OCI-LY3 (cell line): Measurements from ENCODE around the gene STX4.

Experiments
- H2AFZ ChIP-seq: fragments of 200-600, 300-600 bp; shearing (Covaris generic); 2 replicates; pipeline ENCODE4 v1.6.0; 2014; ENCODE audit warnings: antibody characterized with exemption, low read depth, low read length
- H3K27ac ChIP-seq: fragments of 200-600, 300-600 bp; sonication (generic); 2 replicates; pipeline ENCODE4 v1.5.1; 2014; ENCODE audit warnings: mild to moderate bottlenecking, low read length, moderate library complexity, mixed read lengths
- H3K27me3 ChIP-seq: fragments of 200-600, 300-600 bp; sonication (generic); 2 replicates; pipeline ENCODE4 v1.6.1; 2014; ENCODE audit warnings: low read depth, low read length, mixed read lengths
- H3K36me3 ChIP-seq: fragments of 200-600, 300-600 bp; sonication (generic); replicated peaks from 2 replicates; pipeline ENCODE3; 2014; ENCODE audit warnings: low read depth, low read length, mixed read lengths
- H3K4me1 ChIP-seq: fragments of 300-600, 200-600 bp; sonication (generic); 2 replicates; pipeline ENCODE4 v1.6.1; 2014; ENCODE audit warnings: low read length, mixed read lengths
- H3K4me2 ChIP-seq: fragments of 200-600, 300-600 bp; sonication (generic); 2 replicates; pipeline ENCODE4 v1.6.1; 2014; ENCODE audit warnings: low read length, mixed read lengths
- H3K4me3 ChIP-seq: fragments of 300-600, 200-600 bp; sonication (generic); 2 replicates; pipeline ENCODE4 v1.5.1; 2014; ENCODE audit warnings: antibody characterized with exemption, mild to moderate bottlenecking, low read length, moderate library complexity
- H3K79me2 ChIP-seq: fragments of 300-600, 200-600 bp; shearing (Covaris generic); 2 replicates; pipeline ENCODE4 v1.6.1; 2014; ENCODE audit warnings: mild to moderate bottlenecking, low read length, mixed read lengths
- H3K9ac ChIP-seq: fragments of 300-600, 200-600 bp; shearing (Covaris generic); 2 replicates; pipeline ENCODE4 v1.6.0; 2014; ENCODE audit warnings: mild to moderate bottlenecking, low read length, moderate library complexity
- H3K9me3 ChIP-seq: fragments of 200-600, 300-600 bp; shearing (Covaris generic); 2 replicates; pipeline ENCODE4 v1.6.1; 2014; ENCODE audit warnings: low read length, mixed read lengths; ENCODE audit not compliant: insufficient read depth
- H4K20me1 ChIP-seq: fragments of 200-600, 300-600 bp; sonication (generic); 2 replicates; pipeline ENCODE4 v1.6.1; 2016; ENCODE audit warnings: low read length, mixed read lengths; ENCODE audit not compliant: insufficient read depth
- EZH2phosphoT487 ChIP-seq: fragments of 200-600 bp; shearing (Covaris generic); IDR thresholded peaks from 2 replicates; pipeline ENCODE4 v1.6.1; 2018; ENCODE audit warnings: antibody characterized with exemption, mixed run types, low read depth
- TF ChIP-seq, protein P1 (sequence below): fragments of 200-600, 300-600 bp; sonication (generic); IDR thresholded peaks from 2 replicates; pipeline ENCODE4 v1.5.1; 2014; ENCODE audit warnings: antibody characterized with exemption, low read length, low read depth

Gene STX4

DNA sequence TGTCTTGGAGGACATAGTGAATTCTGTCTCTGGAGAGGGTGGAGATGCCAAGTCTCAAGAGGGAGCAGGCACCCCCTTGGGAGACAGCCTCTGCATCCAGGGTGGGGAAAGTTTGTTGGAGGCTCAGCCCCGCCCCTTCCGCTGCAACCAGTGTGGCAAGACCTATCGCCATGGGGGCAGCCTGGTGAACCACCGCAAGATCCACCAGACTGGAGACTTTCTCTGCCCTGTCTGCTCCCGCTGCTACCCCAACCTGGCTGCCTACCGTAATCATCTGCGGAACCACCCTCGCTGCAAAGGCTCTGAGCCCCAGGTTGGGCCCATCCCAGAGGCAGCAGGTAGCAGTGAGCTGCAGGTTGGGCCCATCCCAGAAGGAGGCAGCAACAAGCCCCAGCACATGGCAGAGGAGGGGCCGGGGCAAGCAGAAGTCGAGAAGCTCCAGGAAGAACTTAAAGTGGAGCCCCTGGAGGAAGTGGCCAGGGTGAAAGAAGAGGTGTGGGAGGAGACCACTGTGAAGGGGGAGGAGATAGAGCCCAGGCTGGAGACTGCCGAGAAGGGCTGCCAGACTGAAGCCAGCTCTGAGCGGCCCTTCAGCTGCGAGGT is 46.1 kb downstream of the STX4 start:
- Histone ChIP-seq H3K4me1 (peaks cover 7% of the 10 kb centered on the region), H4K20me1 (0 out of 2 replicates have a peak, but pooled peaks cover 3% of the 10 kb centered on the region), H3K36me3 (peaks cover 35% of the 10 kb centered on the region), H3K9me3 (no peaks in the 10 kb centered on the region), H3K79me2 (peaks cover 29% of the 10 kb centered on the region), H3K4me2 (no peak overlapping the region), H3K4me3 (no peak overlapping the region), H2AFZ (no peak overlapping the region), H3K27ac (no peak overlapping the region), H3K9ac (no peak overlapping the region), H3K27me3 (no peaks in the 10 kb centered on the region)
- TF ChIP-seq, protein P1, sequence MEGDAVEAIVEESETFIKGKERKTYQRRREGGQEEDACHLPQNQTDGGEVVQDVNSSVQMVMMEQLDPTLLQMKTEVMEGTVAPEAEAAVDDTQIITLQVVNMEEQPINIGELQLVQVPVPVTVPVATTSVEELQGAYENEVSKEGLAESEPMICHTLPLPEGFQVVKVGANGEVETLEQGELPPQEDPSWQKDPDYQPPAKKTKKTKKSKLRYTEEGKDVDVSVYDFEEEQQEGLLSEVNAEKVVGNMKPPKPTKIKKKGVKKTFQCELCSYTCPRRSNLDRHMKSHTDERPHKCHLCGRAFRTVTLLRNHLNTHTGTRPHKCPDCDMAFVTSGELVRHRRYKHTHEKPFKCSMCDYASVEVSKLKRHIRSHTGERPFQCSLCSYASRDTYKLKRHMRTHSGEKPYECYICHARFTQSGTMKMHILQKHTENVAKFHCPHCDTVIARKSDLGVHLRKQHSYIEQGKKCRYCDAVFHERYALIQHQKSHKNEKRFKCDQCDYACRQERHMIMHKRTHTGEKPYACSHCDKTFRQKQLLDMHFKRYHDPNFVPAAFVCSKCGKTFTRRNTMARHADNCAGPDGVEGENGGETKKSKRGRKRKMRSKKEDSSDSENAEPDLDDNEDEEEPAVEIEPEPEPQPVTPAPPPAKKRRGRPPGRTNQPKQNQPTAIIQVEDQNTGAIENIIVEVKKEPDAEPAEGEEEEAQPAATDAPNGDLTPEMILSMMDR = no peak
- TF ChIP-seq EZH2phosphoT487 = no peak

DNA sequence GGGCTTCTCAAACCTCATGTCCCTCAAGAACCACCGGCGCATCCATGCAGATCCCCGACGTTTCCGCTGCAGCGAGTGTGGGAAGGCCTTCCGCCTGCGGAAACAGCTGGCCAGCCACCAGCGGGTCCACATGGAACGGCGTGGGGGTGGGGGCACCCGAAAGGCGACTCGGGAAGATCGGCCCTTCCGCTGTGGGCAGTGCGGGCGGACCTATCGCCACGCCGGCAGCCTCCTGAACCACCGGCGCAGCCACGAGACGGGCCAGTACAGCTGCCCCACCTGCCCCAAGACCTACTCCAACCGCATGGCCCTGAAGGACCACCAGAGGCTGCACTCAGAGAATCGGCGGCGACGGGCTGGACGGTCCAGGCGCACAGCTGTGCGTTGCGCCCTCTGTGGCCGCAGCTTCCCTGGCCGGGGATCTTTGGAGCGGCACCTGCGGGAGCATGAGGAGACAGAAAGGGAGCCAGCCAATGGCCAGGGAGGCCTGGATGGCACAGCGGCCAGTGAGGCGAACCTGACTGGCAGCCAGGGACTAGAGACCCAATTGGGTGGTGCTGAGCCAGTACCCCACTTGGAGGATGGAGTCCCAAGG is 46.8 kb downstream of the STX4 start:
- Histone ChIP-seq H3K27me3 (no peaks in the 10 kb centered on the region), H3K9ac (no peak overlapping the region), H2AFZ (no peak overlapping the region), H3K9me3 (no peaks in the 10 kb centered on the region), H3K4me1 (peaks cover 5% of the 10 kb centered on the region), H3K4me2 (no peak overlapping the region), H3K4me3 (no peak overlapping the region), H3K79me2 (peaks cover 22% of the 10 kb centered on the region), H3K36me3 (peaks cover 35% of the 10 kb centered on the region), H4K20me1 (0 out of 2 replicates have a peak, but pooled peaks cover 3% of the 10 kb centered on the region), H3K27ac (no peak overlapping the region)
- TF ChIP-seq, protein P1 = no peak
- TF ChIP-seq EZH2phosphoT487 = no peak

DNA sequence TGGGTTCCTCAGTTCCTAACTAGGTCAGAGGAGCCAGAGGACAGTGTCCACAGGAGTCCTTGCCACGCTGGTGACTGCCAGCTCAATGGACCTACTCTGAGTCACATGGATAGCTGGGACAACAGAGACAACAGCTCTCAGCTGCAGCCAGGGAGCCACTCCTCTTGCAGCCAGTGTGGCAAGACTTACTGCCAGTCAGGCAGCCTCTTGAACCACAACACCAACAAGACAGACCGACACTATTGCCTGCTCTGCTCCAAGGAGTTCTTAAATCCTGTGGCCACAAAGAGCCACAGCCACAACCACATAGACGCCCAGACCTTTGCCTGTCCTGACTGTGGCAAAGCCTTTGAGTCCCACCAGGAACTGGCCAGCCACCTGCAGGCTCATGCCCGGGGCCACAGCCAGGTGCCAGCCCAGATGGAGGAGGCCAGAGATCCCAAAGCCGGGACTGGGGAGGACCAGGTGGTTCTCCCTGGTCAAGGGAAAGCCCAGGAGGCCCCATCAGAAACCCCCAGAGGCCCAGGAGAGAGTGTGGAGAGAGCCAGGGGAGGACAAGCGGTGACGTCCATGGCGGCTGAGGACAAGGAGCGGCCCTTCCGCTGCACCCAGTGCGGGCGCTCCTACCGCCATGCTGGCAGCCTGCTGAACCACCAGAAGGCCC is 47.5 kb downstream of the STX4 start:
- H3K36me3 ChIP-seq = peaks cover 37% of the 10 kb centered on the region
- peaks cover 14% of the 10 kb centered on the region for H3K79me2 ChIP-seq
- H3K4me1 ChIP-seq = no peaks in the 10 kb centered on the region

More for the DNA sequence above, 47.5 kb downstream of the STX4 start:
- Histone ChIP-seq H4K20me1 (peaks cover 3% of the 10 kb centered on the region; the same call in 1 of the 2 replicates), H3K27me3 (no peaks in the 10 kb centered on the region), H3K4me3 (no peak overlapping the region), H2AFZ (no peak overlapping the region), H3K4me2 (no peak overlapping the region), H3K9me3 (no peaks in the 10 kb centered on the region), H3K27ac (no peak overlapping the region), H3K9ac (no peak overlapping the region)
- TF ChIP-seq EZH2phosphoT487 = no peak
- TF ChIP-seq, protein P1 = no peak
